Measurements from ENCODE around the gene AUTS2.
A peak's percentile ranks its signal among the peaks of the same experiment; 100 is the strongest.

The AUTS2 gene

DNA sequence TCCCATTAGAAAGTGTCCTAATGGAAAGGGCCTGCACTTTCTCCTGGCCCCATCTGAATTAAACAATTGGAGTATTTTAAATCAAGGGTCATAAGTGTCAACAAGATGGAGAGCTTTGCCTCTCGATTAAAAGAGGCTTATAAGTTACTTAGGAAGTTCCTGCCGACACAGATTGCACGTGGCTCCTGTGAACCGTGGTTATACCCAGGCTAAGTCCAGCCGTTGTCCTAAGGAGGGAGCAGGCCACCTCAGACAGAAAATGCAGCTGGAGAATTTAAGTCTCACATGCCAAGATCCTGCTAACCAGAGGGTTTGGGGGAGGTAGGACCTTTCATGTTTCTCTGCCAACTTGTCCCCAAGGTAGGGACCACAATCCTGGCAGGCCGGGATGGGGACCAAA, 907.2 kb downstream of the AUTS2 start:
- TF ChIP-seq GATA2 (IDR thresholded peaks at IDR 0.05; ENCODE audit: low read depth, low read length): no peak
- no peak for TF ChIP-seq GATA3 (IDR thresholded peaks at IDR 0.05; ENCODE audit: low read depth, low read length)

- TF ChIP-seq GATA2 (IDR thresholded peaks at IDR 0.05; ENCODE audit: low read depth, low read length) (no peak), GATA3 (IDR thresholded peaks at IDR 0.05; ENCODE audit: low read depth, low read length) (no peak)
These were observed 907.6 kb downstream of the AUTS2 start for GRCh38 chr7:70505886-70506285.

GRCh38 chr7:70506434-70506833, 908.2 kb downstream of the AUTS2 start:
- TF ChIP-seq GATA3 (IDR thresholded peaks at IDR 0.05; ENCODE audit: low read depth, low read length): no peak
- peak; percentile 74 for TF ChIP-seq GATA2 (IDR thresholded peaks at IDR 0.05; ENCODE audit: low read depth, low read length)

- no peak for TF ChIP-seq GATA3 (IDR thresholded peaks at IDR 0.05; ENCODE audit: low read depth, low read length)
- no peak for TF ChIP-seq GATA2 (IDR thresholded peaks at IDR 0.05; ENCODE audit: low read depth, low read length)
These were observed 913.9 kb downstream of the AUTS2 start for GRCh38 chr7:70512144-70512543.

DNA sequence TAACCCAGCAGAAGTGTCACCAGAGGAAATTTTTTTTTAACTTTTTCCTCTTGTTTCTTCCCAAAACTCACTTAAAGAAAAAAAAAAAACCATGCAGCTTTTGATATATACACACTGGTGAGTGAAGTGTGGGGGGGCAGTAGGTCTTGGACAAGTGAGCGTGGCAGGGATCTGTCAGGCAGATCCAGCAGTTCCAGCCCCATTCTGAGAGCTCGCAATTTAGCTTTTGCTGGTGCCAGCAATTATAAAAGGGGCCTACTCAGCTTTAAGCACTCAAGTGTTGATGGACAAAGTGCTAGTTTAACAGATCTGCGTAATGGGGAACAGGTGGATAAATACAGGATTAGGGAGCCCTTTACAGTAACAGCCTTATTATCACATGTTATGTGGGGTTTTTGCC, 914.5 kb downstream of the AUTS2 start:
- TF ChIP-seq GATA2 (IDR thresholded peaks at IDR 0.05; ENCODE audit: low read depth, low read length): no peak
- TF ChIP-seq GATA3 (IDR thresholded peaks at IDR 0.05; ENCODE audit: low read depth, low read length): no peak

GRCh38 chr7:70520611-70521010, 922.3 kb downstream of the AUTS2 start:
- TF ChIP-seq GATA3 (IDR thresholded peaks at IDR 0.05; ENCODE audit: low read depth, low read length) (no peak), GATA2 (IDR thresholded peaks at IDR 0.05; ENCODE audit: low read depth, low read length) (no peak)

GRCh38 chr7:70523249-70523988, 925.1 kb downstream of the AUTS2 start:
- no peak for TF ChIP-seq GATA2 (IDR thresholded peaks at IDR 0.05; ENCODE audit: low read depth, low read length)
- no peak for TF ChIP-seq GATA3 (IDR thresholded peaks at IDR 0.05; ENCODE audit: low read depth, low read length)

- TF ChIP-seq GATA3 (IDR thresholded peaks at IDR 0.05; ENCODE audit: low read depth, low read length): no peak
- no peak for TF ChIP-seq GATA2 (IDR thresholded peaks at IDR 0.05; ENCODE audit: low read depth, low read length)
These were observed 925.7 kb downstream of the AUTS2 start for GRCh38 chr7:70523989-70524351.

- TF ChIP-seq GATA3 (IDR thresholded peaks at IDR 0.05; ENCODE audit: low read depth, low read length) (no peak), GATA2 (IDR thresholded peaks at IDR 0.05; ENCODE audit: low read depth, low read length) (no peak)
These were observed 927.7 kb downstream of the AUTS2 start for GRCh38 chr7:70525991-70526390.

- TF ChIP-seq GATA3 (IDR thresholded peaks at IDR 0.05; ENCODE audit: low read depth, low read length) (no peak), GATA2 (IDR thresholded peaks at IDR 0.05; ENCODE audit: low read depth, low read length) (no peak)
These were observed 929.3 kb downstream of the AUTS2 start for GRCh38 chr7:70527520-70528115.

- TF ChIP-seq GATA2 (IDR thresholded peaks at IDR 0.05; ENCODE audit: low read depth, low read length) (no peak), GATA3 (IDR thresholded peaks at IDR 0.05; ENCODE audit: low read depth, low read length) (no peak)
These were observed 931.2 kb downstream of the AUTS2 start for GRCh38 chr7:70529436-70529835.

- TF ChIP-seq GATA3 (IDR thresholded peaks at IDR 0.05; ENCODE audit: low read depth, low read length) (no peak), GATA2 (IDR thresholded peaks at IDR 0.05; ENCODE audit: low read depth, low read length) (peak; percentile 23)
These were observed 931.8 kb downstream of the AUTS2 start for GRCh38 chr7:70529914-70530585.

GRCh38 chr7:70533614-70534013, 935.3 kb downstream of the AUTS2 start:
- TF ChIP-seq GATA3 (IDR thresholded peaks at IDR 0.05; ENCODE audit: low read depth, low read length) (no peak), GATA2 (IDR thresholded peaks at IDR 0.05; ENCODE audit: low read depth, low read length) (no peak)

GRCh38 chr7:70539205-70539604, 940.9 kb downstream of the AUTS2 start:
- TF ChIP-seq GATA2 (IDR thresholded peaks at IDR 0.05; ENCODE audit: low read depth, low read length): no peak
- no peak for TF ChIP-seq GATA3 (IDR thresholded peaks at IDR 0.05; ENCODE audit: low read depth, low read length)

DNA sequence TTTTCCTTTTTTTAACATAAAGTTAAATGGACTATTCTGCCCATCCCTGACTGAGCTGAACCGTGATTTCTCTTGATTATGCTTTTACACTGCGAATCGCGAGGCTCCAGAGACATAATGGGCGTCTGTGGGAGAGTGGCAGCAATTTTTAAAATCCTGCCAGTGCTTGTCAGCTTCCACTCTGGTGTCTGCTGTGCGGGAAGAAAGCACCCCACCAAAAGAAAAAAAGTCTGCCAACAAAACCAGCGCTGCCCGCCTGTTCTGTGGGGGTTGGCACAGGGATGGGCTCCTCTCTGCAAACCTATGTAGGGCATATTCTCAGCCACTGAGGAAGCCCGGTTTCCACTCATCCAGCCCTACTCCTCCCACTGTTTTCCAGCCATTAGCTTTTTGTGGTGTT, 941.3 kb downstream of the AUTS2 start:
- TF ChIP-seq GATA3 (IDR thresholded peaks at IDR 0.05; ENCODE audit: low read depth, low read length) (no peak), GATA2 (IDR thresholded peaks at IDR 0.05; ENCODE audit: low read depth, low read length) (no peak)
